SKM-1 treated with dmso at 0.1 percent for 144 hours (cell line): Measurements from ENCODE around the gene CYB5B.

Experiments used
- DNase-seq: peaks from one replicate; lab custom pipeline; 2025; ENCODE audit not compliant: unreplicated experiment; lab: John Stamatoyannopoulos, UW

Gene CYB5B

DNA sequence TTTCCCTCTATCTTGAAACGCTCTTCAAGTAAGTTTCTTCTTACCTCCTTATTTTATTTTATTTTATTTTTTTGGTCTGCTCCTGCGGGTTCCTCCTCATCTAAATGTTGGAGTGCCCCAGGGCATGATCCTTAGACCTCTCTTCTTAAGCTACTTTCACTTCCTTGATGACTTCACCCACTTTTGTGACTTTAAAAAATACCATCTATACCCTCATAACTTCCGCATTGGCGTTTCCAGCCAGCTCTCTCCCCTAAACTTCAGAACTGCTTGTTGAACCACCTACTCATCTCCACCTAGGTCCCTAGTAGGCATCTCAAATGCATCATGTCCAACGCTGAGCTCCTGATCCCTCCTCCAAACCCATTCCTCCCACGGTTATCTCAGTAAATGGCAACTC is 89.9 kb downstream of the CYB5B start:
- peak; percentile 34 for DNase-seq
